HepG2 (cell line): ENCODE results near the gene GPN1. TPM values are rescaled to one million over a fixed set of nuclear protein-coding genes. Genes with fewer than 3 reads are reported as not detected.

ENCODE experiments used
- ATAC-seq: fragments of 200-7000 bp; cut with Tn5 transposase; 3 replicates; pipeline ENCODE4 v1.9.1; 2020; ENCODE audit warnings: mild to moderate bottlenecking, moderate library complexity
- Bru-seq: library from RNA; stranded (reverse); fragments of 400-500 nt; gene quantifications from one replicate; lab custom pipeline; 2021; lab: Mats Ljungman, UMichigan
- BruChase-seq, 2 experiments: library from RNA; stranded (reverse); fragments of 400-500 nt; gene quantifications; one replicate each; lab custom pipeline; 2021; lab: Mats Ljungman, UMichigan
- BruUV-seq: library from RNA; stranded (reverse); fragments of 400-500 nt; replicated peaks from 2 replicates; lab custom pipeline; 2021; lab: Mats Ljungman, UMichigan
- CTCF ChIA-PET: fragments of 300-600 bp; formaldehyde crosslinking; extraction: SDS; loops from one replicate; lab custom pipeline; 2021; ENCODE audit warnings: low total read pairs, inconsistent platforms, low intra/inter-chr PET ratio; lab: Yijun Ruan, JAX
- POLR2A ChIA-PET: fragments of 350-600 bp; sonication (Branson Sonifier 250); formaldehyde crosslinking; loops from one replicate; lab custom pipeline; 2020; ENCODE audit warnings: antibody characterized with exemption, inconsistent platforms; lab: Yijun Ruan, JAX
- DNase-seq: peaks from one replicate; pipeline ENCODE4 v3.0.0-alpha.2; 2015; ENCODE audit warnings: low spot score
- FAIRE-seq: peaks from 3 replicates; lab custom pipeline; 2011; peaks lifted over from hg19 to GRCh38; lab: Jason Lieb, UNC
- H2AFZ ChIP-seq: one replicate; pipeline ENCODE4 v1.6.1; 2011; ENCODE audit warnings: low read length, inconsistent platforms
- H3K27ac ChIP-seq: fragments of 300-600 bp; 3 replicates; pipeline ENCODE4 v1.8.0; 2011; ENCODE audit warnings: mixed run types, mild to moderate bottlenecking, mixed read lengths, low read length, inconsistent platforms; ENCODE audit not compliant: insufficient read depth; ENCODE audit errors: extremely low read length
- H3K27me3 ChIP-seq, 2 experiments: fragments of 200-600 bp in 1 of 2; 2 replicates in 1 of 2; 3 replicates in 1 of 2; pipeline versions ENCODE4 v1.6.0 to v1.8.0; 2011; ENCODE audit warnings: low read length in 2 of 2, mild to moderate bottlenecking in 2 of 2, moderate library complexity in 2 of 2, inconsistent platforms in 1 of 2; ENCODE audit not compliant: insufficient read depth in 2 of 2, control insufficient read depth in 1 of 2
- H3K36me3 ChIP-seq, 2 experiments: fragments of 200-600 bp in 1 of 2; replicated peaks in 1 of 2; 2 replicates in 1 of 2; 3 replicates in 1 of 2; pipeline versions ENCODE4 v1.5.1 to v1.8.0; 2011; ENCODE audit warnings: low read length in 2 of 2, inconsistent platforms in 1 of 2; ENCODE audit not compliant: insufficient read depth in 2 of 2, control insufficient read depth in 1 of 2
- H3K4me1 ChIP-seq: 2 replicates; pipeline ENCODE4 v1.5.1; 2012; ENCODE audit warnings: low read length, inconsistent platforms; ENCODE audit not compliant: insufficient read depth
- H3K4me2 ChIP-seq: 2 replicates; pipeline ENCODE4 v1.6.0; 2011; ENCODE audit warnings: low read depth, low read length, inconsistent platforms
- H3K4me3 ChIP-seq, 3 experiments: fragments of 200-600 bp in 1 of 3; sonication (generic), shearing (Covaris generic) in 1 of 3; replicated peaks in 1 of 3; 2 replicates each; pipeline ENCODE4 v1.5.1; 2011 to 2016; ENCODE audit warnings: low read length in 3 of 3, inconsistent platforms in 2 of 3, low read depth in 2 of 3, mild to moderate bottlenecking in 2 of 3, control low read depth in 1 of 3, mixed read lengths in 1 of 3; ENCODE audit not compliant: insufficient read depth in 1 of 3
- H3K79me2 ChIP-seq: one replicate; pipeline ENCODE4 v1.6.1; 2011; ENCODE audit warnings: low read length, inconsistent platforms; ENCODE audit not compliant: insufficient read depth
- H3K9ac ChIP-seq: 2 replicates; pipeline ENCODE4 v1.6.0; 2011; ENCODE audit warnings: mild to moderate bottlenecking, low read depth, low read length, inconsistent platforms; ENCODE audit not compliant: insufficient read depth
- H3K9me3 ChIP-seq: 2 replicates; pipeline ENCODE4 v1.5.1; 2012; ENCODE audit warnings: mild to moderate bottlenecking, low read length
- H4K20me1 ChIP-seq: 2 replicates; pipeline ENCODE4 v1.6.0; 2011; ENCODE audit warnings: inconsistent platforms, mild to moderate bottlenecking, low read length, moderate library complexity; ENCODE audit not compliant: insufficient read depth
- HCFC1 ChIP-seq: fragments of 150-350 bp; IDR thresholded peaks from 2 replicates; pipeline ENCODE4 v1.6.1; 2014; ENCODE audit warnings: low read depth, low read length
- HDAC2 ChIP-seq: sonication (generic); formaldehyde crosslinking; IDR thresholded peaks from 2 replicates; pipeline ENCODE4 v1.4.0; 2020; ENCODE audit warnings: missing genetic modification reagents
- KDM1A ChIP-seq: IDR thresholded peaks from 2 replicates; pipeline ENCODE4 v1.6.1; 2016; ENCODE audit warnings: missing compliant biosample characterization
- MXD4 ChIP-seq: IDR thresholded peaks from 2 replicates; pipeline ENCODE4 v1.6.1; 2016; ENCODE audit warnings: mild to moderate bottlenecking, missing biosample characterization, missing genetic modification reagents
- MYNN ChIP-seq: sonication (generic); formaldehyde crosslinking; IDR thresholded peaks from 2 replicates; pipeline ENCODE4 v1.4.0; 2020; ENCODE audit warnings: mild to moderate bottlenecking, low read depth, missing genetic modification reagents
- NFIB ChIP-seq: sonication (generic); formaldehyde crosslinking; IDR thresholded peaks from 2 replicates; pipeline ENCODE4 v1.9.0; 2021; ENCODE audit warnings: missing genetic modification reagents, mild to moderate bottlenecking, borderline replicate concordance
- PRDM4 ChIP-seq: sonication (generic); formaldehyde crosslinking; IDR thresholded peaks from 2 replicates; pipeline ENCODE4 v1.9.0; 2021; ENCODE audit warnings: missing genetic modification reagents, borderline replicate concordance
- ZNF274 ChIP-seq: sonication (generic); formaldehyde crosslinking; IDR thresholded peaks from 2 replicates; pipeline ENCODE4 v1.5.1; 2020; ENCODE audit warnings: mild to moderate bottlenecking, missing genetic modification reagents
- ZNF441 ChIP-seq: sonication (generic); formaldehyde crosslinking; IDR thresholded peaks from 2 replicates; pipeline ENCODE4 v1.7.0; 2021; ENCODE audit warnings: missing genetic modification reagents, borderline replicate concordance
- ZNF629 ChIP-seq: sonication (generic); formaldehyde crosslinking; conservative IDR thresholded peaks from 2 replicates; pipeline ENCODE4 v1.5.0; 2020; ENCODE audit warnings: missing genetic modification reagents
- ZNF709 ChIP-seq: sonication (generic); formaldehyde crosslinking; IDR thresholded peaks from 2 replicates; pipeline ENCODE4 v1.5.0; 2020; ENCODE audit warnings: mild to moderate bottlenecking, missing genetic modification reagents
- ZNF749 ChIP-seq: sonication (generic); formaldehyde crosslinking; IDR thresholded peaks from 2 replicates; pipeline ENCODE4 v1.8.0; 2022; ENCODE audit warnings: mild to moderate bottlenecking, missing genetic modification reagents, moderate library complexity, borderline replicate concordance
- WGBS: methylation state at CpG from one replicate; pipeline ENCODE4 v1.1.6; 2017; ENCODE audit warnings: low lambda C conversion rate; 5-methylcytosine and 5-hydroxymethylcytosine counted together
- in situ Hi-C: cut with HindIII; loops from 2 replicates; pipeline ENCODE4 v1.10.0; 2017; ENCODE audit warnings: low pct_unique_long_range_greater_than_20kb; ENCODE audit not compliant: extremely low pct_ligation_motif_present
- intact Hi-C: fragments of 100-400 bp; cut with micrococcal nuclease; formaldehyde crosslinking; loops from one replicate; pipeline ENCODE4 v1.10.0; 2022; ENCODE audit not compliant: unreplicated experiment
- long read RNA-seq, 2 experiments: library from RNA in 1 of 2; library from polyadenylated mRNA in 1 of 2; stranded (forward) in 1 of 2; unstranded in 1 of 2; transcript quantifications; one replicate each; pipeline ENCODE4 v2.0.0, GENCODE V29; 2019 to 2022
- polyA minus RNA-seq, 3 experiments: library from RNA; depleted of rRNA, polyadenylated mRNA; stranded (reverse); fragments of >200 nt; gene quantifications; 2 replicates each; pipeline ENCODE4 v1.2.3, GENCODE V29; 2011; ENCODE audit warnings: low replicate concordance in 1 of 3
- polyA plus RNA-seq, 8 experiments: library from polyadenylated mRNA; depleted of rRNA in 3 of 8; stranded (reverse) in 7 of 8; unstranded in 1 of 8; fragments of >200 nt; fragmentation: Illumina TruSeq in 4 of 8; extraction: Trizol in 4 of 8; gene quantifications; 2 replicates each; pipeline versions ENCODE4 v1.2.1 to v1.2.3, GENCODE V29; 2011 to 2016; ENCODE audit warnings: low read depth in 4 of 8, missing spikeins in 1 of 8, mixed read lengths in 1 of 8; ENCODE audit not compliant: insufficient read depth in 1 of 8
- total RNA-seq, 5 experiments: library from RNA; depleted of rRNA; stranded (reverse); fragments of >200 nt; fragmentation: Illumina TruSeq; extraction: Trizol; gene quantifications; 2 replicates each; pipeline ENCODE4 v1.2.3, GENCODE V29; 2016; ENCODE audit warnings: low read depth in 1 of 5
- TF ChIP-seq, protein P1 (sequence below): sonication (generic); formaldehyde crosslinking; IDR thresholded peaks from 2 replicates; pipeline ENCODE4 v1.4.0; 2020; ENCODE audit warnings: mild to moderate bottlenecking, missing genetic modification reagents

Gene GPN1
- total RNA-seq (2016; rRNA removed; fragmentation: Illumina TruSeq; extraction: Trizol) (62.7 and 98.5 TPM in 2 replicates), polyA plus RNA-seq (2011; rRNA removed) (51.9 and 54.5 TPM in 2 replicates), polyA minus RNA-seq (2011; rRNA and poly(A)+ RNA removed; ENCODE audit: low replicate concordance) (68.4 and 76.3 TPM in 2 replicates), Bru-seq, nascent RNA (percentile 72 among the genes with signal in this experiment), BruChase-seq, experiment 1, labeled RNA remaining after a 6-hour chase (percentile 85 among the genes with signal in this experiment), BruChase-seq, experiment 2, labeled RNA remaining after a 2-hour chase (percentile 80 among the genes with signal in this experiment)
- 11.8 and 12.1 TPM in 2 replicates for total RNA-seq (2016; cell fraction: cytosol; rRNA removed; fragmentation: Illumina TruSeq; extraction: Trizol; ENCODE audit: low read depth)
- 62.1 and 103 TPM in 2 replicates for total RNA-seq (2016; cell fraction: insoluble cytoplasmic fraction; rRNA removed; fragmentation: Illumina TruSeq; extraction: Trizol)
- 36.3 and 39.5 TPM in 2 replicates for total RNA-seq (2016; cell fraction: membrane; rRNA removed; fragmentation: Illumina TruSeq; extraction: Trizol)
- 35.4 and 37.8 TPM in 2 replicates for total RNA-seq (2016; cell fraction: nucleus; rRNA removed; fragmentation: Illumina TruSeq; extraction: Trizol)
- polyA plus RNA-seq (2011; cell fraction: cytosol; rRNA removed) = 29.7 and 46.3 TPM in 2 replicates
- 16.8 and 22.2 TPM in 2 replicates for polyA plus RNA-seq (2011; cell fraction: nucleus; rRNA removed)
- 41.7 and 47.0 TPM in 2 replicates for polyA plus RNA-seq (2012)
- polyA plus RNA-seq (2016; cell fraction: cytosol; fragmentation: Illumina TruSeq; extraction: Trizol; ENCODE audit: low read depth) = 13.4 and 13.7 TPM in 2 replicates
- polyA plus RNA-seq (2016; cell fraction: insoluble cytoplasmic fraction; fragmentation: Illumina TruSeq; extraction: Trizol; ENCODE audit: low read depth) = 89.3 and 97.6 TPM in 2 replicates
- 26.6 and 27.4 TPM in 2 replicates for polyA plus RNA-seq (2016; cell fraction: membrane; fragmentation: Illumina TruSeq; extraction: Trizol; ENCODE audit: low read depth)
- 43.6 and 44.2 TPM in 2 replicates for polyA plus RNA-seq (2016; cell fraction: nucleus; fragmentation: Illumina TruSeq; extraction: Trizol; ENCODE audit: insufficient read depth, low read depth)
- 27.5 and 32.2 TPM in 2 replicates for polyA minus RNA-seq (2011; cell fraction: cytosol; rRNA and poly(A)+ RNA removed)
- 54.5 and 62.1 TPM in 2 replicates for polyA minus RNA-seq (2011; cell fraction: nucleus; rRNA and poly(A)+ RNA removed)
- long read RNA-seq, experiment 1, transcript GPN1-212 (14 exons, 1,832 nt) = major isoform, 59 of 70 reads
- long read RNA-seq, experiment 1, partial matches to known transcripts = 0 of 70 reads
- long read RNA-seq, experiment 1, other reads (novel, unspliced or antisense) = 11 of 70 reads
- long read RNA-seq, experiment 2, transcript GPN1-212 (14 exons, 1,832 nt) = major isoform, 45 of 83 reads
- long read RNA-seq, experiment 2, partial matches to known transcripts = 15 of 83 reads
- long read RNA-seq, experiment 2, other reads (novel, unspliced or antisense) = 23 of 83 reads

- TSS peak; percentile 55 for BruUV-seq
- H2AFZ ChIP-seq = peak within 1 kb of the TSS; percentile 94
- H3K27ac ChIP-seq = peak within 1 kb of the TSS; percentile 65
- ChIA-PET CTCF (no interaction called here), POLR2A (interaction anchor here (0.6 to 2.9 kb wide), 11 partner anchors 16 to 558 kb away, joined by 3 to 25 read pairs (median 4); partner anchors contain the start of genes GTF3C2, NRBP1, OST4 and PPM1G)
- H3K9ac ChIP-seq = peak within 1 kb of the TSS; percentile 89
- peak; percentile 98 for ATAC-seq
- FAIRE-seq = no peak
- H3K79me2 ChIP-seq = peaks cover 10% of the 10 kb centered on the region
- no peaks in the 10 kb centered on the region; a peak in 1 of 5 replicates for H3K27me3 ChIP-seq
- H4K20me1 ChIP-seq = no peaks in the 10 kb centered on the region
- H3K4me3 ChIP-seq = peak within 1 kb of the TSS; percentile 83 to 99 (median 97)
- peaks cover 24% of the 10 kb centered on the region for H3K4me1 ChIP-seq
- DNase-seq = peak; percentile 88
- H3K4me2 ChIP-seq = peak within 1 kb of the TSS; percentile 97
- intact Hi-C loops = loop anchor here (1.0 to 5.0 kb wide), 2 partner anchors 33 to 221 kb away; partner anchors contain the start of genes SLC4A1AP and SUPT7L
- no peaks in the 10 kb centered on the region for H3K9me3 ChIP-seq
- in situ Hi-C loops = no loop called here
- under 1% methylated on average over 44 of the region's 44 CpGs for WGBS
- peaks cover 7 to 33% of the 10 kb centered on the region in 2 experiments for H3K36me3 ChIP-seq
- TF ChIP-seq HCFC1 = peak; percentile 43; the same call in 1 of the 2 replicates
- no peak for TF ChIP-seq ZNF629 (CRISPR knock-in tag)
- TF ChIP-seq ZNF274 (CRISPR knock-in tag) = no peak
- no peak for TF ChIP-seq NFIB (CRISPR knock-in tag)
- no peak for TF ChIP-seq KDM1A (CRISPR knock-in tag)
- peak; percentile 94 for TF ChIP-seq MXD4 (CRISPR knock-in tag)
- peak; percentile 54; the same call in 1 of the 2 replicates for TF ChIP-seq ZNF709 (CRISPR knock-in tag)
- no peak; the same call in 1 of the 2 replicates for TF ChIP-seq ZNF749
- TF ChIP-seq, protein P1, sequence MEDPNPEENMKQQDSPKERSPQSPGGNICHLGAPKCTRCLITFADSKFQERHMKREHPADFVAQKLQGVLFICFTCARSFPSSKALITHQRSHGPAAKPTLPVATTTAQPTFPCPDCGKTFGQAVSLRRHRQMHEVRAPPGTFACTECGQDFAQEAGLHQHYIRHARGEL (CRISPR knock-in tag) = no peak
- 0 out of 2 replicates have a peak, but pooled peaks have one; percentile 43 for TF ChIP-seq PRDM4 (CRISPR knock-in tag)
- TF ChIP-seq HDAC2 = peak; percentile 85
- peak; percentile 80; the same call in 1 of the 2 replicates for TF ChIP-seq ZNF441 (CRISPR knock-in tag)
- TF ChIP-seq MYNN (CRISPR knock-in tag) = no peak
Observed at GRCh38 chr2:27628767-27629709, at the start of gene GPN1, which contains the start of gene CCDC121. Gene GPN1 (plus strand): TSS chr2:27629050. CDS start chr2:27629059, 9 bp downstream. Gene CCDC121 (minus strand): TSS chr2:27629012. CDS start chr2:27627799, 1,213 bp downstream.
